GM20000 (cell line): ENCODE data around the gene SLC9B2.
A peak's percentile ranks its signal among the peaks of the same experiment; 100 is the strongest.

Source experiments
- DNase-seq: peaks from one replicate; pipeline ENCODE4 v3.0.0; 2012; ENCODE audit warnings: low spot score
- TF ChIP-seq, protein P1 (sequence below): IDR thresholded peaks from 2 replicates; pipeline ENCODE4 v1.5.1; 2012; ENCODE audit warnings: mild to moderate bottlenecking, control low read depth; ENCODE audit errors: extremely low read depth, missing control alignments

The SLC9B2 gene

DNA sequence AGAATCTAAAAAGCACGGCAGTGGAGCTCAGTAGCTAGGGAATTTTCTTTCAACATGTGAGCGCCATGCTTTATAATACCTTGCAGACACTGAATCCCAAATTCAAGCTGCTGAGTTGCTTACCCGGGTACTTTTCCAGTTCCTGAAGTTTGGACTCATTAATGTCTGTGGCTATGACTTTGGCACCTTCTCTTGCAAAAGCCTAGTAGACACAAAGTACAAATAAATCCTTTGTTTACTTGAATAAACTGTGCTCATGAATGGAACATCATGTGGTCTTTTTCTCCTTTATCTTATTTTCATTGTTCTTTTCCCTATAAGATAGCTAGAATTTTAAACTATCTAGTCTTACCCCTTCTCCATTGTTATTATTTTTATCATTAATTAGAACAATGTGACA lies 18.5 kb upstream of the SLC9B2 start:
- no peak for DNase-seq
- TF ChIP-seq, protein P1, sequence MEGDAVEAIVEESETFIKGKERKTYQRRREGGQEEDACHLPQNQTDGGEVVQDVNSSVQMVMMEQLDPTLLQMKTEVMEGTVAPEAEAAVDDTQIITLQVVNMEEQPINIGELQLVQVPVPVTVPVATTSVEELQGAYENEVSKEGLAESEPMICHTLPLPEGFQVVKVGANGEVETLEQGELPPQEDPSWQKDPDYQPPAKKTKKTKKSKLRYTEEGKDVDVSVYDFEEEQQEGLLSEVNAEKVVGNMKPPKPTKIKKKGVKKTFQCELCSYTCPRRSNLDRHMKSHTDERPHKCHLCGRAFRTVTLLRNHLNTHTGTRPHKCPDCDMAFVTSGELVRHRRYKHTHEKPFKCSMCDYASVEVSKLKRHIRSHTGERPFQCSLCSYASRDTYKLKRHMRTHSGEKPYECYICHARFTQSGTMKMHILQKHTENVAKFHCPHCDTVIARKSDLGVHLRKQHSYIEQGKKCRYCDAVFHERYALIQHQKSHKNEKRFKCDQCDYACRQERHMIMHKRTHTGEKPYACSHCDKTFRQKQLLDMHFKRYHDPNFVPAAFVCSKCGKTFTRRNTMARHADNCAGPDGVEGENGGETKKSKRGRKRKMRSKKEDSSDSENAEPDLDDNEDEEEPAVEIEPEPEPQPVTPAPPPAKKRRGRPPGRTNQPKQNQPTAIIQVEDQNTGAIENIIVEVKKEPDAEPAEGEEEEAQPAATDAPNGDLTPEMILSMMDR: no peak

DNA sequence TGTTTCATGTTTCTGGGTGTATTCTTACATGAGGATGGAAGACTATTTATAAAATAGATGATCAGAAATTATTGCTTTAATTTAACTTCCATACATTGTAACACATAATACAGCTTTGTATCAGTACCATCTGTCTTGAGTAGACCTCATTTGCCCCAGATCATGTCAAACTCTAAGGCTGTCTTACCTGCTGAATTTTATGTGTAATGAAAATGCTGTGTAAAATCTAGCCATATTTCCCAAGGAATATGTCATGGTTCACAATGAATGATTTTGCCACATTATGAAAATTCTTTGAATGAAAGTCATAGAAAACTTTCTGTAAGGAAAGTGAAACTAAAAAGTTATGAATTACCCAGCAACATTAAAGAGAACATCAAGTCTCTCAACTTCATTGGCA lies 15.7 kb upstream of the SLC9B2 start:
- TF ChIP-seq, protein P1: no peak
- no peak for DNase-seq

DNA sequence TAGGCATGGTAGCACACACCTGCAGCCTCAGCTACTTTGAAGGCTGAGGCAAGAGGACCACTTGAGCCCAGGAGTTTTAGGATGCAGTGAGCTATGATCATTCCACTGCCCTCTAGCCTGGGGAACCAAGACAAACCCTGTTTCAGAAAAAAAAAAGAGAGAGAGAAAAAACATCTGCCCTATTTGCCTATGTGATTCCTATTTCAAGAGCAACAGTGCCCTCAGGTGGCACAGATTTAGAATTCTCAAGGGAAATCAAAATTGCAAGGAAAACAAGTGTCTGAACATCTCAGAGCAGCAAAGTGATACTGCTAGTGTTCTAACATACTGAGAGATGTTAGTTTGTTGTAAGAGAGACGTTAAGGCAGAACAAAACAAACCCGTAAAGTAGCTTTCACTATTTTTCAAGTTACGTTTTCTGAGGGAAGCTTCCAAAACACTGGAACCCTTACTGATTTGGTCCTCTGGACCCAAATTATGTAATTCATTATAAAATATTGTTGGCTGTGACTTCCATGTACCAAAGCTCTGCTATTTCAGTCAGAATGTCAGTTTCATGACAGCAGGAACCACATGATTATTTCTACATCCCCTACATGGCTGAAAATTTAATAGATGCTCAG lies 15.2 kb upstream of the SLC9B2 start:
- TF ChIP-seq, protein P1: peak; percentile 43
- peak; percentile 46 for DNase-seq

DNA sequence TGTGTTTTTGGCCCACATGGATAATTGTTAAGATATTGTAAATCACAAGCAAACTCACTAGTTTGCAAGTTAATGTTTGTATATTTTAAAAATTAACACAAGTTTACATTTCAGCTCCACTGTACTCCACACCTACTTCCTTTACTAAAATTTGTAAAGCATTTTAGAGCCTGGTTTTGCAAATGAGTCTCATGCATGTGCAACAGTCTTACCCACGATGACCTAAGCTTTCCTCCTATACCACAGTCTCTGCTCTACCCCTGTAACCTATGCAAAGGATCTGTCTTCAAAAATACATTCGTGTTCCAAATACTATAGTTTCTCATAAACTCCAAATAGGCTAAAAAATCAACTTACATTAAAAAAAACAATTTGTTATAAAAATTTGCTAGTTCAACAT lies 12.9 kb upstream of the SLC9B2 start:
- TF ChIP-seq, protein P1: no peak
- no peak for DNase-seq

DNA sequence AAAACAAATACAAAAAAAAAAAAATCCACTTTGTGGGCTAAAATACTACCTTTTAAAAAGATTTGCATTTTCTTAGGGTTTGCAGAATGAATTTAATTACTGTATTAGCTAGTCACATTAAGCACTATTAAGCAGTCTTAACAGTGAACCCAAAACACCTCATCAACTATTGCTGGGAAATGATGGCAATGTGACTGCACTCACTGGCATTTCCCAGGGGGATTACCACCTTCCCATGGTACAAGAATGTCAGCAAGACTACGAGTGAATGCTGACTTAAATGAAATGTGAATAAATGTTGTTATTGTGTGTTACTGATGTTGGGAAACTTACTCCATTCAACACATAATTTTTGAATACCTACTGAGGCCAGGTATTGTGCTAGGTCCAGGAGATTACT lies 10.0 kb upstream of the SLC9B2 start:
- TF ChIP-seq, protein P1: no peak
- DNase-seq: no peak

DNA sequence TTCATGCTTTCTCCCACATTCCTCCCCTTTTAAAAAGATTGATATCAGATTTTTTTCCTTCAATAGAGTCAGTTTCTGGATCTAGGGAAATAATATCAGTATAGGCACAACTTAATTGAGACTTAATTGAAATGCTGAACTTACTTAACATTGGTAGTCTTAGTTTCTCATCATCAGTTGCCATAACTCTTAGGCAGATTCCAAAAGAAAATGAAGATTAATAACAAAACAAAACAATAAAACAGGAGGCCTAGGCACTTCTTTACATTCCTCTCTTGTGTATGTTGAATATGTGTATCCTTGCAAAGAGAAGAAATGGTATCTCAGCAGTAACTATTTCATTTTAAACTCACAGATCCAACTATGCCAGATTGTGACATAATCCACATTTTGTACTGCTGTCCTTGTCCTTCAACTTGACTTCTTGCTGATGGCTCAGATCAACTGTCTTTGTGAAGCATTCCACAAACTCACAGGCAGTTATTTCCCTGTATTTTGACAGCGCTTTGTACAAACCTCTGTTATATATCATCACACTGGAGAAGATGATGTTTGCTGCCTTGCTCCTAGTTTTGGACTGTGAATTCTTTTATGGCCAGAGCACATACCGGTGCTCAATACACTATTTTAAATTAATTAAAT lies 9.1 kb upstream of the SLC9B2 start:
- no peak for DNase-seq

DNA sequence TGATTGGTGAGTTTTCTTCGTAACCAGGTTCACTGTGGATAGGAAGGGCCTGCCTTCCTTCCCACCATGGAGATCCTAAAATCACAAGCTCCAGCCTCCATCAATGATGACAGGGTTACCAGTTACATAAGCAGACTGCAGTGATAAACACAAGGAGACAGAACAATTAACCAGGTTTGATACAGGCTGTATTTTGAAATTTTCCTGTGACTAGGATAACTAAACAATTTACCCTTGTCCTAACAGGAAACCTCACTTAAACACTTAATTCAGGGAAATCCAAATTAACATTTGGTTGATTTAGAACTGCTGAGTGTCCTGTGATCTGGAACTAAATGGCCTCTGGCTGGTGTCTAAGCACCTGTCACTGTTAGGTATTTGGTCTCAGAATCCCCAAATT lies 3.1 kb upstream of the SLC9B2 start:
- no peak for DNase-seq

More for the DNA sequence above, 9.1 kb upstream of the SLC9B2 start:
- TF ChIP-seq, protein P1: no peak

More for the DNA sequence above, 3.1 kb upstream of the SLC9B2 start:
- TF ChIP-seq, protein P1: no peak
